Left ventricle myocardium inferior (tissue), 1 donor: ENCODE measurements around the gene ARHGEF9. TPM values are rescaled to one million over a fixed set of nuclear protein-coding genes. Genes with fewer than 3 reads are reported as not detected.

Experiments used
- DNase-seq: peaks from one replicate; pipeline ENCODE4 v3.0.0-alpha.2; 2020
- H3K27ac ChIP-seq: fragments of 200-600 bp; replicated peaks from 2 replicates; pipeline ENCODE4 v1.8.0; 2021
- H3K27me3 ChIP-seq: fragments of 200-600 bp; 2 replicates; pipeline ENCODE4 v1.8.0; 2021; ENCODE audit warnings: low read depth
- H3K36me3 ChIP-seq: fragments of 200-600 bp; 2 replicates; pipeline ENCODE4 v1.8.0; 2021
- H3K4me1 ChIP-seq: fragments of 200-600 bp; 2 replicates; pipeline ENCODE4 v1.8.0; 2021
- H3K4me3 ChIP-seq: fragments of 200-600 bp; 2 replicates; pipeline ENCODE4 v1.8.0; 2021; ENCODE audit warnings: mild to moderate bottlenecking, moderate library complexity
- H3K9me3 ChIP-seq: fragments of 200-600 bp; replicated peaks from 2 replicates; pipeline ENCODE4 v1.8.0; 2021
- CTCF ChIP-seq: fragments of 200-600 bp; IDR thresholded peaks from 2 replicates; pipeline ENCODE4 v1.8.0; 2021; ENCODE audit warnings: antibody characterized with exemption, mild to moderate bottlenecking, borderline replicate concordance
- intact Hi-C: fragments of 100-400 bp; cut with micrococcal nuclease; formaldehyde crosslinking; loops from one replicate; pipeline ENCODE4 v1.11.0; 2022
- total RNA-seq: library from RNA; stranded (reverse); fragmentation: NEBNext Ultra II Directional; extraction: Animal tissue kit (Norgen Biotek cat#: 25700); gene quantifications from one replicate; pipeline ENCODE4 v1.2.1, GENCODE V29; 2021
- donor health status: DM: no; HTN: yes; CAD: no; lungs with severe emphysema.

ARHGEF9 gene
- total RNA-seq, 1 donor from 2014 or later = 48.1 TPM

- DNase-seq = no peak
- Histone ChIP-seq H3K4me1 (no peaks in the 10 kb centered on the region), H3K4me3 (no peak overlapping the region), H3K27me3 (no peaks in the 10 kb centered on the region), H3K27ac (no peak overlapping the region), H3K9me3 (no peaks in the 10 kb centered on the region), H3K36me3 (peaks cover 18% of the 10 kb centered on the region)
- intact Hi-C loops = no loop called here
- TF ChIP-seq CTCF = no peak
These were observed 120.3 kb downstream of the ARHGEF9 start for GRCh38 chrX:63664741-63665140.

GRCh38 chrX:63664083-63664482 lies 120.9 kb downstream of the ARHGEF9 start:
- no peak overlapping the region for H3K27ac ChIP-seq
- H3K4me3 ChIP-seq = no peak overlapping the region
- intact Hi-C loops = no loop called here
- peaks cover 18% of the 10 kb centered on the region for H3K36me3 ChIP-seq
- no peaks in the 10 kb centered on the region for H3K9me3 ChIP-seq
- no peak for DNase-seq
- no peak for TF ChIP-seq CTCF
- H3K4me1 ChIP-seq = peaks cover 4% of the 10 kb centered on the region
- no peaks in the 10 kb centered on the region for H3K27me3 ChIP-seq

GRCh38 chrX:63661676-63662075 lies 123.3 kb downstream of the ARHGEF9 start:
- intact Hi-C loops = no loop called here
- DNase-seq = no peak
- TF ChIP-seq CTCF = no peak
- H3K36me3 ChIP-seq = peaks cover 12% of the 10 kb centered on the region
- no peaks in the 10 kb centered on the region for H3K27me3 ChIP-seq
- peaks cover 27% of the 10 kb centered on the region for H3K4me1 ChIP-seq
- no peak overlapping the region for H3K4me3 ChIP-seq
- no peaks in the 10 kb centered on the region for H3K9me3 ChIP-seq
- no peak overlapping the region for H3K27ac ChIP-seq

- H3K27ac ChIP-seq = peak overlapping the region; percentile 55
- TF ChIP-seq CTCF = no peak
- intact Hi-C loops = no loop called here
- H3K9me3 ChIP-seq = no peaks in the 10 kb centered on the region
- H3K4me1 ChIP-seq = peaks cover 28% of the 10 kb centered on the region
- H3K36me3 ChIP-seq = no peaks in the 10 kb centered on the region
- no peak for DNase-seq
- no peak overlapping the region for H3K4me3 ChIP-seq
- H3K27me3 ChIP-seq = no peaks in the 10 kb centered on the region
These were observed 126.1 kb downstream of the ARHGEF9 start for GRCh38 chrX:63658920-63659319.

- Histone ChIP-seq H3K4me1 (peaks cover 28% of the 10 kb centered on the region), H3K36me3 (peaks cover 8% of the 10 kb centered on the region), H3K4me3 (no peak overlapping the region), H3K27ac (peak overlapping the region; percentile 55), H3K27me3 (no peaks in the 10 kb centered on the region), H3K9me3 (no peaks in the 10 kb centered on the region)
- DNase-seq = peak; percentile 45
- TF ChIP-seq CTCF = no peak
- intact Hi-C loops = no loop called here
These were observed 127.2 kb downstream of the ARHGEF9 start for GRCh38 chrX:63657821-63658220.
